Kidney (tissue), 14 donors: ENCODE data around the gene ZBED4. TPM values are rescaled to one million over a fixed set of nuclear protein-coding genes. Genes with fewer than 3 reads are reported as not detected.
A peak's percentile ranks its signal among the peaks of the same experiment; 100 is the strongest.

Experiments
- DNase-seq, 5 donors: peaks; one replicate each; pipeline ENCODE4 v3.0.0-alpha.2; 2013 to 2020
- FAIRE-seq: peaks from 2 replicates; lab custom pipeline; 2012; peaks lifted over from hg19 to GRCh38; lab: Jason Lieb, UNC
- H3K27ac ChIP-seq, 2 donors: one replicate each; pipeline ENCODE4 v1.7.0; 2013; ENCODE audit warnings: low read depth in 2 of 2, low read length in 2 of 2, inconsistent platforms in 1 of 2
- H3K27me3 ChIP-seq: one replicate; pipeline ENCODE4 v1.7.1; 2013; ENCODE audit warnings: low read length, inconsistent platforms; ENCODE audit not compliant: control insufficient read depth, insufficient read depth
- H3K36me3 ChIP-seq, 3 donors: one replicate each; pipeline versions ENCODE4 v1.7.0 to v1.7.1; 2013; ENCODE audit warnings: low read length in 3 of 3, control low read depth in 1 of 3, inconsistent platforms in 1 of 3; ENCODE audit not compliant: insufficient read depth in 3 of 3, control insufficient read depth in 2 of 3
- H3K4me1 ChIP-seq, 3 donors: one replicate each; pipeline versions ENCODE4 v1.7.0 to v1.7.1; 2013; ENCODE audit warnings: low read length in 3 of 3, inconsistent platforms in 1 of 3, low read depth in 1 of 3; ENCODE audit not compliant: control insufficient read depth in 2 of 3, insufficient read depth in 2 of 3
- H3K4me3 ChIP-seq, 3 donors: one replicate each; pipeline versions ENCODE4 v1.7.0 to v1.8.1; 2013; ENCODE audit warnings: low read length in 3 of 3, control low read depth in 1 of 3, inconsistent platforms in 1 of 3
- H3K9ac ChIP-seq, 3 donors: one replicate each; pipeline versions ENCODE4 v1.7.0 to v1.7.1; 2013; ENCODE audit warnings: low read length in 3 of 3, control low read depth in 1 of 3, inconsistent platforms in 1 of 3
- H3K9me3 ChIP-seq, 3 donors: one replicate each; pipeline versions ENCODE4 v1.7.0 to v1.7.1; 2013; ENCODE audit warnings: low read length in 3 of 3, control low read depth in 1 of 3, inconsistent platforms in 1 of 3; ENCODE audit not compliant: control insufficient read depth in 2 of 3, insufficient read depth in 1 of 3
- intact Hi-C: fragments of 100-400 bp; cut with DNase I; formaldehyde crosslinking; loops from one replicate; pipeline ENCODE4 v1.11.1; 2022
- polyA plus RNA-seq: library from polyadenylated mRNA; stranded (reverse); fragments of 350-450 nt; fragmentation: Illumina TruSeq; extraction: RNeasy Lipid Tissue Mini Kit (QIAGEN cat#74804); gene quantifications from one replicate; pipeline ENCODE4 v1.2.3, GENCODE V29; 2014; ENCODE audit warnings: low read depth, low replicate concordance; ENCODE audit not compliant: insufficient read depth
- total RNA-seq: library from RNA; stranded (reverse); fragmentation: NEBNext Ultra II Directional; extraction: Animal tissue kit (Norgen Biotek cat#: 25700); gene quantifications from one replicate; pipeline ENCODE4 v1.2.1, GENCODE V29; 2021
- TF ChIP-seq, protein P1 (sequence below): IDR thresholded peaks from 3 replicates; pipeline ENCODE4 v1.5.1; 2012; ENCODE audit warnings: mild to moderate bottlenecking, moderate library complexity, borderline replicate concordance; ENCODE audit not compliant: insufficient read depth; ENCODE audit errors: extremely low read depth
- donor health status: control.
- donor health status: control.
- donor health status: control.
- donor health status: control.
- donor health status: control.
- donor health status: DM: yes; HTN: yes; CAD: no.
- donor health status: Normal renal cell carcinoma (clear cell type).

The ZBED4 gene
- total and polyA plus RNA-seq, 2 donors from 2014 or later, result 2.1 to 12.9 TPM

DNA sequence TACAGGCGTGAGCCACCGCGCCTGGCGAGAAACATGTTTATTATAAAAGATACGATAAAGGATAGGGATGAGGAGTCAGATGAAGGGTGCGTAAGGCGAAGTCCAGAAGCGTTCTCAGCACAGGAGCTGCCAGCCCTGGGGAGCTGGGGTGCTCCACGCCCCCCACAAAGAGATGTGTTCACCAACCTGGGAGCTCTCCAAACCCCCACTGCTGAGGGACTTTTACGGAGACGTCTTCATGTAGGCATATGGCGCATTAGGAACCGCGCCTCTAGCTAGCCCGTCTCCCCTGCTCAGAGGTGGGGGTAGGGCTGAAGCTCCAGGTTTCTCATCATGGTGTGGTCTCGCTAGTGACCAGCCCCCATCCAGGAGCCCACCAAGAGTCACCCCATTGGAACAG is 8.4 kb upstream of the ZBED4 start:
- Histone ChIP-seq H3K9ac (no peak overlapping the region), H3K36me3 (no peaks in the 10 kb centered on the region), H3K27me3 (peaks cover 11% of the 10 kb centered on the region), H3K4me3 (no peak overlapping the region), H3K4me1 (peaks cover 0 to 7% (median 0%) of the 10 kb centered on the region in 3 donors), H3K27ac (no peak overlapping the region), H3K9me3 (no peaks in the 10 kb centered on the region)
- DNase-seq, result no peak
- TF ChIP-seq, protein P1, sequence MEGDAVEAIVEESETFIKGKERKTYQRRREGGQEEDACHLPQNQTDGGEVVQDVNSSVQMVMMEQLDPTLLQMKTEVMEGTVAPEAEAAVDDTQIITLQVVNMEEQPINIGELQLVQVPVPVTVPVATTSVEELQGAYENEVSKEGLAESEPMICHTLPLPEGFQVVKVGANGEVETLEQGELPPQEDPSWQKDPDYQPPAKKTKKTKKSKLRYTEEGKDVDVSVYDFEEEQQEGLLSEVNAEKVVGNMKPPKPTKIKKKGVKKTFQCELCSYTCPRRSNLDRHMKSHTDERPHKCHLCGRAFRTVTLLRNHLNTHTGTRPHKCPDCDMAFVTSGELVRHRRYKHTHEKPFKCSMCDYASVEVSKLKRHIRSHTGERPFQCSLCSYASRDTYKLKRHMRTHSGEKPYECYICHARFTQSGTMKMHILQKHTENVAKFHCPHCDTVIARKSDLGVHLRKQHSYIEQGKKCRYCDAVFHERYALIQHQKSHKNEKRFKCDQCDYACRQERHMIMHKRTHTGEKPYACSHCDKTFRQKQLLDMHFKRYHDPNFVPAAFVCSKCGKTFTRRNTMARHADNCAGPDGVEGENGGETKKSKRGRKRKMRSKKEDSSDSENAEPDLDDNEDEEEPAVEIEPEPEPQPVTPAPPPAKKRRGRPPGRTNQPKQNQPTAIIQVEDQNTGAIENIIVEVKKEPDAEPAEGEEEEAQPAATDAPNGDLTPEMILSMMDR, result no peak
- intact Hi-C loops, result no loop called here
- no peak for FAIRE-seq

DNA sequence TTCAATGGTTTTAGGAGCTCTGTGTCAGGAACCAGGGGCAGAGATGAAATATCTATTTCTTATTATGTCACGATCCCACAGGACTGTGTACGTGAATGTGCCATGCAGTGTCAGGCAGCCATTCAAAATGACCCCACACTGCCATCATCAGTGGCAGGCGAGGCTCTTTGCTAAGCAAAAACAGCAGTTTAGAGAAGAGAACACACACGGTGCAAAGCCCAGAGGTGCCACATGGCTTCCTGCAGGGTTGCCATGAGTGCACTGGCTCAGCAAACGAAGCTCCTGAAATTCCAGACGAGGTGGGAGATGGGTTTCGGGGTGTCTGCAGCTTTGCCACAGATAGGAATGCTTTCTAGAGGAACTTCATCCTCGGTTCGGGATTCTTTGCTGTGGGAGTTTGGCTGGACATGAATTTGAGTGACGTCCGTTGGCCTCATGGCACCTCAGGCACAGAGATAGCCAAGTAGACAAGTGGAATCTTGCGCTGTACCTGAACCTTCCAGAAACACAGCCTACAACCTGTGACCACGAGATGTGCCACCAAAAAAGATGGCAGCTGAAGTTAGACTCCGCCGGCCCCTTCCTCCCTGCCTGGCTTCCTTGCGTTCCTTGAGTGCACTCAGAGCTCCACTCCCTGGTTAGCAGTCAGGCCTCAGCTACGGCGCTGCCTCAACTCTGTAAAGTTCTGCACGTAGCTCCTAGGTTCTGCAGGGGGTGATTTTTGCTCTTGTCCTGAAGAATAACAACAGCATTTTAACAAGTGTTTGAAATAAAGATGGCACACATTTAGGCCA is 7.8 kb upstream of the ZBED4 start:
- no peak overlapping the region for H3K9ac ChIP-seq
- no peaks in the 10 kb centered on the region for H3K9me3 ChIP-seq
- H3K27me3 ChIP-seq, result peaks cover 16% of the 10 kb centered on the region
- H3K27ac ChIP-seq, result no peak overlapping the region
- peaks cover 0 to 7% (median 0%) of the 10 kb centered on the region in 3 donors for H3K4me1 ChIP-seq
- no peaks in the 10 kb centered on the region for H3K36me3 ChIP-seq
- DNase-seq (no peak), FAIRE-seq (no peak)
- H3K4me3 ChIP-seq, result no peak overlapping the region
- intact Hi-C loops, result no loop called here
- TF ChIP-seq, protein P1, result no peak

DNA sequence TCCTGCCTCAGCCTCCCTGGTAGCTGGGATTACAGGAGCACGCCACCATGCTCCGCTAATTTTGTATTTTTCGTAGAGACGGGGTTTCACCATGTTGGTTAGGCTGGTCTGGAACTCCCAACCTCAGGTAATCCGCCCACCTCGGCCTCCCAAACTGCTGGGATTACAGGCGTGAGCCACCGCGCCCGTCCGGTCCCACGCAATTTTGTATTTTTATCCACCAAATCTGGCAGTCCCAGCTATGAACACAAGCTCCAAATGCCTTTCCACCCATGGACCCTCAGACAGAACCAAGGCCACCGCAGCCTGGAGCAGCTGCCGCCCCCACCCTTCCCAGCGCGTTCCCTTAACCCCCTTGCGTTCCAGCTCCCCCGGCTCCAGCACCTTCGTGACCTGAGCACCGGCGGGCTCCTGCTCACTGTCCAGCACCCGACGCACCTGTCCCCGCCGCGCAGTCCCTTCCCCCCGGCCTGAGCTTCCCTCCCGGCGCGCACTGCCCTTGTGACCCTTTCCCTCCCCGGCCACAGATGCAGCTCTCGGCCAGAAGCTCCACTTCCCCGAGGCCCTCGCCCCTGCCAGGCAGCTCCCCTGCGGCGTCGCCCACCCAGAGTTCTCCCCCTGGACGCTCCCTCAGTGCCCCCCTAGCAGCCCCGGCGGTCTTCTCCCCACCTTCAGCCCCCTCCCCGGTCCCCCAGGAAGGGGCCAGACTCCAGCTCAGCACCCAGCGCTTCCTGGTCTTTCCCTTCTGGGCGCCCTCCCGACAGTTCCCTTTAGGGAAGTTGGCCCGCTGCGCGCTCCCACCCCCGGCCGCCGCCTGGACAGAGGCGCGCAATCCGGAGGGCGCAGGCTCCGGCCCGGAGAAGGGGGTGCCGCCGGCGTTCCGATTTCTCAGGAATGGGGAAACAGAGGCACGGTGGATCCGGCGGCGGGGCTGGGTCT is 5.6 kb upstream of the ZBED4 start:
- Histone ChIP-seq H3K9me3 (no peaks in the 10 kb centered on the region), H3K27ac (no peak overlapping the region), H3K4me1 (peaks cover 0 to 7% (median 0%) of the 10 kb centered on the region in 3 donors), H3K9ac (no peak overlapping the region), H3K4me3 (no peak overlapping the region), H3K27me3 (peaks cover 16% of the 10 kb centered on the region), H3K36me3 (no peaks in the 10 kb centered on the region)
- no peak for FAIRE-seq
- intact Hi-C loops, result no loop called here
- TF ChIP-seq, protein P1, result no peak
- DNase-seq, result peak in 4 of 5 donors; percentile 16 to 77 (median 51)
